PC-3 (cell line): ENCODE measurements around the gene COPG2.

Experiments
- CTCF ChIP-seq: fragments of 300-600 bp; sonication (generic); conservative IDR thresholded peaks from 2 replicates; pipeline ENCODE4 v1.5.1; 2017; ENCODE audit warnings: antibody characterized with exemption, low read depth, mild to moderate bottlenecking, low read length
- EZH2 ChIP-seq: fragments of 300-600 bp; sonication (generic); IDR thresholded peaks from one replicate; pipeline ENCODE4 v1.6.1; 2017; ENCODE audit warnings: antibody characterized with exemption, mild to moderate bottlenecking, low read length; ENCODE audit not compliant: unreplicated experiment

- TF ChIP-seq CTCF (no peak), EZH2 (no peak)
These were observed 36.4 kb downstream of the COPG2 start for GRCh38 chr7:130632111-130632510.
